GF-D8 (cell line): Measurements from ENCODE around the gene STAM.
"Not testable (repeated sequence)": the region's sequence is repeated elsewhere in the genome, so short reads cannot be mapped to it uniquely, and the experiment has no call there.

Source experiments
- DNase-seq: peaks from one replicate; lab custom pipeline; 2025; lab: John Stamatoyannopoulos, UW

The STAM gene

GRCh38 chr10:17675638-17676037 lies 31.7 kb downstream of the STAM start:
- DNase-seq, result no peak

- DNase-seq, result no peak
These were observed 33.0 kb downstream of the STAM start for GRCh38 chr10:17676919-17677318.

- no peak for DNase-seq
These were observed 38.4 kb downstream of the STAM start for GRCh38 chr10:17682236-17682946.

GRCh38 chr10:17683541-17683940 lies 39.6 kb downstream of the STAM start:
- DNase-seq, result no peak

GRCh38 chr10:17684537-17684936 lies 40.6 kb downstream of the STAM start:
- no peak for DNase-seq

- no peak for DNase-seq
These were observed 41.4 kb downstream of the STAM start for GRCh38 chr10:17685233-17685840.

GRCh38 chr10:17687117-17687831 lies 43.3 kb downstream of the STAM start:
- no peak for DNase-seq

- DNase-seq, result no peak
These were observed 45.2 kb downstream of the STAM start for GRCh38 chr10:17689137-17689536.

- DNase-seq, result no peak
These were observed 49.1 kb downstream of the STAM start for GRCh38 chr10:17693009-17693408.

GRCh38 chr10:17698696-17699095 lies 54.7 kb downstream of the STAM start:
- no peak for DNase-seq

- no peak for DNase-seq
These were observed 57.4 kb downstream of the STAM start for GRCh38 chr10:17701301-17701700.

GRCh38 chr10:17703706-17704105 lies 59.8 kb downstream of the STAM start:
- DNase-seq, result no peak

GRCh38 chr10:17708821-17709220 lies 64.9 kb downstream of the STAM start:
- DNase-seq, result no peak

- no peak for DNase-seq
These were observed 65.5 kb downstream of the STAM start for GRCh38 chr10:17709492-17709891.

- DNase-seq, result no peak
These were observed 66.2 kb downstream of the STAM start for GRCh38 chr10:17710181-17710580.

- no peak for DNase-seq
These were observed 68.1 kb downstream of the STAM start for GRCh38 chr10:17712053-17712452.

- no peak for DNase-seq
These were observed 68.9 kb downstream of the STAM start for GRCh38 chr10:17712717-17713471.

GRCh38 chr10:17713758-17714157 lies 69.8 kb downstream of the STAM start:
- no peak for DNase-seq

- DNase-seq, result no peak
These were observed 72.2 kb downstream of the STAM start for GRCh38 chr10:17716161-17716560.

GRCh38 chr10:17722317-17723014 lies 78.5 kb downstream of the STAM start:
- DNase-seq, result not testable (repeated sequence)

- no peak for DNase-seq
These were observed 81.8 kb downstream of the STAM start for GRCh38 chr10:17725703-17726102.

- no peak for DNase-seq
These were observed 85.7 kb downstream of the STAM start for GRCh38 chr10:17729630-17730029.
